ENCODE data around the gene F2RL3.
A peak's percentile ranks its signal among the peaks of the same experiment; 100 is the strongest.

Gene F2RL3

GRCh38 chr19:16894080-16894479 is 5.3 kb downstream of the F2RL3 start:
- DNase-seq (ENCODE audit: low read depth in 2 of 2) = no peak

GRCh38 chr19:16895467-16896145 is 6.8 kb downstream of the F2RL3 start:
- DNase-seq (ENCODE audit: low read depth in 2 of 2) = no peak

GRCh38 chr19:16896146-16897028 is 7.6 kb downstream of the F2RL3 start:
- no peak for DNase-seq (ENCODE audit: low read depth in 2 of 2)

GRCh38 chr19:16897029-16897855 is 8.4 kb downstream of the F2RL3 start:
- DNase-seq (ENCODE audit: low read depth in 2 of 2) = peak; percentile 42

- no peak for DNase-seq (ENCODE audit: low read depth in 2 of 2)
Measured at GRCh38 chr19:16897856-16898161, 9.0 kb downstream of the F2RL3 start.

GRCh38 chr19:16898361-16899015 is 9.7 kb downstream of the F2RL3 start:
- DNase-seq (ENCODE audit: low read depth in 2 of 2) = no peak

- DNase-seq (ENCODE audit: low read depth in 2 of 2) = no peak
Measured at GRCh38 chr19:16899566-16900075, 10.8 kb downstream of the F2RL3 start.

- DNase-seq (ENCODE audit: low read depth in 2 of 2) = no peak
Measured at GRCh38 chr19:16901491-16902175, 12.8 kb downstream of the F2RL3 start.

- no peak for DNase-seq (ENCODE audit: low read depth in 2 of 2)
Measured at GRCh38 chr19:16902545-16902944, 13.7 kb downstream of the F2RL3 start.

GRCh38 chr19:16903347-16903746 is 14.5 kb downstream of the F2RL3 start:
- DNase-seq (ENCODE audit: low read depth in 2 of 2) = no peak

GRCh38 chr19:16904599-16904998 is 15.8 kb downstream of the F2RL3 start:
- DNase-seq (ENCODE audit: low read depth in 2 of 2) = no peak

GRCh38 chr19:16908759-16909158 is 20.0 kb downstream of the F2RL3 start:
- DNase-seq (ENCODE audit: low read depth in 2 of 2) = no peak

- DNase-seq (ENCODE audit: low read depth in 2 of 2) = no peak
Measured at GRCh38 chr19:16911046-16911445, 22.2 kb downstream of the F2RL3 start.

- no peak for DNase-seq (ENCODE audit: low read depth in 2 of 2)
Measured at GRCh38 chr19:16912780-16913179, 24.0 kb downstream of the F2RL3 start.

GRCh38 chr19:16914421-16914820 is 25.6 kb downstream of the F2RL3 start:
- DNase-seq (ENCODE audit: low read depth in 2 of 2) = no peak

- no peak for DNase-seq (ENCODE audit: low read depth in 2 of 2)
Measured at GRCh38 chr19:16915135-16915534, 26.3 kb downstream of the F2RL3 start.

GRCh38 chr19:16915734-16916133 is 26.9 kb downstream of the F2RL3 start:
- DNase-seq (ENCODE audit: low read depth in 2 of 2) = no peak

- DNase-seq (ENCODE audit: low read depth in 2 of 2) = no peak
Measured at GRCh38 chr19:16917401-16917800, 28.6 kb downstream of the F2RL3 start.

- DNase-seq (ENCODE audit: low read depth in 2 of 2) = no peak
Measured at GRCh38 chr19:16919496-16919895, 30.7 kb downstream of the F2RL3 start.

- no peak for DNase-seq (ENCODE audit: low read depth in 2 of 2)
Measured at GRCh38 chr19:16920816-16921529, 32.2 kb downstream of the F2RL3 start.

All from stimulated activated CD8-positive, alpha-beta memory T cell treated with anti-CD3 and anti-CD28 coated beads, Interleukin-15, amount 100 ng/mL, for 4 hours (primary cell).